Keratinocyte (primary cell): Measurements from ENCODE around the gene TNNT1. TPM values are rescaled to one million over a fixed set of nuclear protein-coding genes. Genes with fewer than 3 reads are reported as not detected.

ENCODE experiments used
- DNase-seq: peaks from one replicate; pipeline ENCODE4 v3.0.0-alpha.2; 2011; ENCODE audit warnings: low read depth, missing footprints, low spot score
- FAIRE-seq: peaks from 2 replicates; lab custom pipeline; 2011; peaks lifted over from hg19 to GRCh38; lab: Jason Lieb, UNC
- H2AFZ ChIP-seq: 2 replicates; pipeline ENCODE4 v1.6.0; 2012; ENCODE audit warnings: low read length, control low read depth, inconsistent platforms; ENCODE audit not compliant: control insufficient read depth
- H3K27ac ChIP-seq: 2 replicates; pipeline ENCODE4 v1.5.1; 2011; ENCODE audit warnings: low read length; ENCODE audit not compliant: control insufficient read depth, insufficient read depth
- H3K27me3 ChIP-seq: 3 replicates; pipeline ENCODE4 v1.6.0; 2011; ENCODE audit warnings: low read length; ENCODE audit not compliant: control insufficient read depth, insufficient read depth; ENCODE audit errors: extremely low read depth
- H3K36me3 ChIP-seq, 2 experiments: 2 replicates in 1 of 2; 3 replicates in 1 of 2; pipeline ENCODE4 v1.5.1; 2011; ENCODE audit warnings: low read length in 2 of 2, mild to moderate bottlenecking in 1 of 2; ENCODE audit not compliant: control insufficient read depth in 2 of 2, insufficient read depth in 2 of 2; ENCODE audit errors: extremely low read depth in 1 of 2
- H3K4me1 ChIP-seq: 3 replicates; pipeline ENCODE4 v1.5.1; 2011; ENCODE audit warnings: low read length; ENCODE audit not compliant: control insufficient read depth, insufficient read depth; ENCODE audit errors: extremely low read depth
- H3K4me2 ChIP-seq: 3 replicates; pipeline ENCODE4 v1.6.0; 2011; ENCODE audit warnings: low read depth, low read length; ENCODE audit not compliant: control insufficient read depth, insufficient read depth; ENCODE audit errors: extremely low read depth
- H3K4me3 ChIP-seq, 3 experiments: fragments of 200-600 bp in 1 of 3; sonication (generic) in 1 of 3; 2 replicates in 2 of 3; 3 replicates in 1 of 3; pipeline ENCODE4 v1.5.1; 2011 to 2016; ENCODE audit warnings: low read length in 3 of 3, mild to moderate bottlenecking in 3 of 3, control low read depth in 2 of 3, inconsistent platforms in 1 of 3, low read depth in 1 of 3, mixed read lengths in 1 of 3, mixed run types in 1 of 3, moderate library complexity in 1 of 3; ENCODE audit not compliant: control insufficient read depth in 2 of 3, insufficient read depth in 2 of 3; ENCODE audit errors: extremely low read depth in 1 of 3
- H3K79me2 ChIP-seq: 2 replicates; pipeline ENCODE4 v1.6.0; 2012; ENCODE audit warnings: low read length; ENCODE audit not compliant: control insufficient read depth, insufficient read depth
- H3K9ac ChIP-seq: 3 replicates; pipeline ENCODE4 v1.6.0; 2011; ENCODE audit warnings: low read length; ENCODE audit not compliant: control insufficient read depth, insufficient read depth; ENCODE audit errors: extremely low read depth
- H3K9me1 ChIP-seq: 3 replicates; pipeline ENCODE4 v1.6.0; 2011; ENCODE audit warnings: low read length; ENCODE audit not compliant: control insufficient read depth, insufficient read depth; ENCODE audit errors: extremely low read depth
- H3K9me3 ChIP-seq: 2 replicates; pipeline ENCODE4 v1.5.1; 2012; ENCODE audit warnings: low read depth, low read length; ENCODE audit not compliant: control insufficient read depth
- H4K20me1 ChIP-seq: 3 replicates; pipeline ENCODE4 v1.6.0; 2011; ENCODE audit warnings: low read length; ENCODE audit not compliant: control insufficient read depth, insufficient read depth; ENCODE audit errors: extremely low read depth
- CTCF ChIP-seq, 3 experiments: IDR thresholded peaks in 1 of 3; conservative IDR thresholded peaks in 1 of 3; optimal IDR thresholded peaks in 1 of 3; 2 replicates in 2 of 3; 3 replicates in 1 of 3; pipeline versions ENCODE3 to v1.5.1; 2011; ENCODE audit warnings: low read length in 3 of 3, mild to moderate bottlenecking in 3 of 3, moderate library complexity in 2 of 3, control low read depth in 1 of 3, inconsistent platforms in 1 of 3; ENCODE audit not compliant: insufficient read depth in 2 of 3; ENCODE audit errors: extremely low read depth in 1 of 3
- EZH2 ChIP-seq: IDR thresholded peaks from one replicate; pipeline ENCODE4 v1.6.1; 2012; ENCODE audit warnings: inconsistent platforms, mild to moderate bottlenecking, low read length, moderate library complexity
- dilution Hi-C: fragments of 300-500 bp; cut with MboI; formaldehyde crosslinking; loops from one replicate; pipeline ENCODE4 v1.7.0; 2020; ENCODE audit warnings: low sequenced_read_pairs; ENCODE audit not compliant: extremely low pct_ligation_motif_present
- polyA plus RNA-seq, 5 experiments: library from polyadenylated mRNA; depleted of rRNA in 3 of 5; stranded (reverse) in 3 of 5; stranded (forward) in 1 of 5; unstranded in 1 of 5; fragments of >200 nt; gene quantifications; 1 replicate in 1 of 5; 2 replicates in 3 of 5; 3 replicates in 1 of 5; pipeline versions ENCODE4 v1.2.1 to v1.2.3, GENCODE V29; 2011 to 2012; ENCODE audit warnings: missing spikeins in 2 of 5, low read depth in 1 of 5, low replicate concordance in 1 of 5

TNNT1 gene
- polyA plus RNA-seq, 1 donor (not counting 4 experiments of a cell fraction or from before 2014, with no cell fraction given): 99.6 TPM

GRCh38 chr19:55147545-55148251 lies 1.3 kb downstream of the TNNT1 start:
- Histone ChIP-seq H3K36me3 (no peaks in the 10 kb centered on the region), H2AFZ (no peak overlapping the region), H3K9ac (no peak overlapping the region), H3K9me3 (no peaks in the 10 kb centered on the region), H3K4me1 (peaks cover 2% of the 10 kb centered on the region), H4K20me1 (no peaks in the 10 kb centered on the region), H3K79me2 (no peaks in the 10 kb centered on the region), H3K4me2 (no peak overlapping the region), H3K27ac (no peak overlapping the region), H3K4me3 (no peak overlapping the region), H3K9me1 (no peaks in the 10 kb centered on the region), H3K27me3 (no peaks in the 10 kb centered on the region)
- no peak for FAIRE-seq
- DNase-seq: no peak
- dilution Hi-C loops: no loop called here
- TF ChIP-seq CTCF (optimal IDR thresholded peaks at IDR 0.05 in 1 of 3, IDR thresholded peaks at IDR 0.05 in 1 of 3, conservative IDR thresholded peaks at IDR 0.05 in 1 of 3; ENCODE audit: extremely low read depth in 1 of 3, insufficient read depth in 2 of 3, low read length in 3 of 3) (no peak), EZH2 (no peak)

GRCh38 chr19:55146705-55147273 lies 2.2 kb downstream of the TNNT1 start:
- dilution Hi-C loops: no loop called here
- no peak for DNase-seq

More at GRCh38 chr19:55146705-55147273, 2.2 kb downstream of the TNNT1 start:
- Histone ChIP-seq H3K4me1 (peaks cover 2% of the 10 kb centered on the region), H4K20me1 (no peaks in the 10 kb centered on the region), H3K27me3 (no peaks in the 10 kb centered on the region), H3K9ac (peak overlapping the region; percentile 44), H3K9me3 (no peaks in the 10 kb centered on the region), H3K4me2 (peak overlapping the region; percentile 71), H3K79me2 (no peaks in the 10 kb centered on the region), H3K27ac (no peak overlapping the region), H3K4me3 (peak overlapping the region; percentile 63 to 78 (median 66)), H2AFZ (peak overlapping the region; percentile 68), H3K36me3 (no peaks in the 10 kb centered on the region), H3K9me1 (no peaks in the 10 kb centered on the region)
- FAIRE-seq: peak; percentile 17
- TF ChIP-seq CTCF (optimal IDR thresholded peaks at IDR 0.05 in 1 of 3, IDR thresholded peaks at IDR 0.05 in 1 of 3, conservative IDR thresholded peaks at IDR 0.05 in 1 of 3; ENCODE audit: extremely low read depth in 1 of 3, insufficient read depth in 2 of 3, low read length in 3 of 3): no peak
- TF ChIP-seq EZH2: no peak
